ENCODE measurements around the gene GTF2H1. TPM values are rescaled to one million over a fixed set of nuclear protein-coding genes. Genes with fewer than 3 reads are reported as not detected.

The GTF2H1 gene
- total RNA-seq, 1 donor = 123 TPM

GRCh38 chr11:18372201-18372600, 49.8 kb downstream of the GTF2H1 start:
- peaks cover 2% of the 10 kb centered on the region for H3K36me3 ChIP-seq (ENCODE audit: insufficient read depth, low read length)
- no peak for TF ChIP-seq CTCF (IDR thresholded peaks at IDR 0.05; ENCODE audit: extremely low read depth, low read depth, low read length)
- H3K9me3 ChIP-seq (ENCODE audit: low read depth, low read length) = no peaks in the 10 kb centered on the region

GRCh38 chr11:18374956-18375355, 52.6 kb downstream of the GTF2H1 start:
- Histone ChIP-seq H3K79me2 (ENCODE audit: insufficient read depth, low read length) (no peaks in the 10 kb centered on the region), H3K4me2 (ENCODE audit: insufficient read depth, low read length) (no peak overlapping the region), H3K27me3 (ENCODE audit: insufficient read depth, low read length) (no peaks in the 10 kb centered on the region), H3K27ac (ENCODE audit: low read depth, low read length) (no peak overlapping the region), H4K20me1 (ENCODE audit: insufficient read depth, low read length) (no peaks in the 10 kb centered on the region), H2AFZ (ENCODE audit: low read length) (no peak overlapping the region), H3K9me3 (ENCODE audit: low read depth, low read length) (no peaks in the 10 kb centered on the region), H3K4me3 (ENCODE audit: insufficient read depth, low read length) (no peak overlapping the region), H3K4me1 (ENCODE audit: insufficient read depth, low read length) (no peaks in the 10 kb centered on the region), H3K36me3 (ENCODE audit: insufficient read depth, low read length) (no peaks in the 10 kb centered on the region)
- no peak for DNase-seq (ENCODE audit: insufficient read length, low spot score, missing footprints)
- no peak for TF ChIP-seq CTCF (IDR thresholded peaks at IDR 0.05; ENCODE audit: extremely low read depth, low read depth, low read length)

More at GRCh38 chr11:18372201-18372600, 49.8 kb downstream of the GTF2H1 start:
- Histone ChIP-seq H3K4me1 (ENCODE audit: insufficient read depth, low read length) (peaks cover 10% of the 10 kb centered on the region), H4K20me1 (ENCODE audit: insufficient read depth, low read length) (no peaks in the 10 kb centered on the region), H3K4me3 (ENCODE audit: insufficient read depth, low read length) (no peak overlapping the region), H3K27me3 (ENCODE audit: insufficient read depth, low read length) (no peaks in the 10 kb centered on the region), H3K4me2 (ENCODE audit: insufficient read depth, low read length) (no peak overlapping the region), H2AFZ (ENCODE audit: low read length) (no peak overlapping the region), H3K79me2 (ENCODE audit: insufficient read depth, low read length) (no peaks in the 10 kb centered on the region), H3K27ac (ENCODE audit: low read depth, low read length) (no peak overlapping the region)
- no peak for DNase-seq (ENCODE audit: insufficient read length, low spot score, missing footprints)

GRCh38 chr11:18375941-18376340, 53.6 kb downstream of the GTF2H1 start:
- H3K36me3 ChIP-seq (ENCODE audit: insufficient read depth, low read length) = no peaks in the 10 kb centered on the region
- no peaks in the 10 kb centered on the region for H3K27me3 ChIP-seq (ENCODE audit: insufficient read depth, low read length)
- no peak for TF ChIP-seq CTCF (IDR thresholded peaks at IDR 0.05; ENCODE audit: extremely low read depth, low read depth, low read length)
- H3K4me3 ChIP-seq (ENCODE audit: insufficient read depth, low read length) = no peak overlapping the region
- no peak overlapping the region for H3K4me2 ChIP-seq (ENCODE audit: insufficient read depth, low read length)
- no peak for DNase-seq (ENCODE audit: insufficient read length, low spot score, missing footprints)
- no peak overlapping the region for H3K27ac ChIP-seq (ENCODE audit: low read depth, low read length)
- no peaks in the 10 kb centered on the region for H3K4me1 ChIP-seq (ENCODE audit: insufficient read depth, low read length)
- no peaks in the 10 kb centered on the region for H4K20me1 ChIP-seq (ENCODE audit: insufficient read depth, low read length)
- H2AFZ ChIP-seq (ENCODE audit: low read length) = no peak overlapping the region
- H3K9me3 ChIP-seq (ENCODE audit: low read depth, low read length) = no peaks in the 10 kb centered on the region
- H3K79me2 ChIP-seq (ENCODE audit: insufficient read depth, low read length) = no peaks in the 10 kb centered on the region

- TF ChIP-seq CTCF (IDR thresholded peaks at IDR 0.05; ENCODE audit: extremely low read depth, low read depth, low read length) = no peak
- Histone ChIP-seq H4K20me1 (ENCODE audit: insufficient read depth, low read length) (no peaks in the 10 kb centered on the region), H3K4me2 (ENCODE audit: insufficient read depth, low read length) (no peak overlapping the region), H3K9me3 (ENCODE audit: low read depth, low read length) (no peaks in the 10 kb centered on the region), H3K4me3 (ENCODE audit: insufficient read depth, low read length) (no peak overlapping the region), H3K79me2 (ENCODE audit: insufficient read depth, low read length) (no peaks in the 10 kb centered on the region), H3K36me3 (ENCODE audit: insufficient read depth, low read length) (no peaks in the 10 kb centered on the region), H2AFZ (ENCODE audit: low read length) (no peak overlapping the region), H3K4me1 (ENCODE audit: insufficient read depth, low read length) (peaks cover 17% of the 10 kb centered on the region), H3K27ac (ENCODE audit: low read depth, low read length) (no peak overlapping the region), H3K27me3 (ENCODE audit: insufficient read depth, low read length) (no peaks in the 10 kb centered on the region)
- peak; percentile 35 for DNase-seq (ENCODE audit: insufficient read length, low spot score, missing footprints)
Observed at GRCh38 chr11:18379201-18379600, 56.8 kb downstream of the GTF2H1 start.
